AG09309 (cell line): ENCODE measurements around the gene NAV2.

Experiments used
- DNase-seq: peaks from one replicate; pipeline ENCODE4 v3.0.0-alpha.2; 2010; ENCODE audit warnings: low read depth
- H3K4me3 ChIP-seq: 2 replicates; pipeline ENCODE4 v1.5.1; 2011; ENCODE audit warnings: mild to moderate bottlenecking, low read depth, low read length, moderate library complexity; ENCODE audit not compliant: control insufficient read depth
- TF ChIP-seq, protein P1 (sequence below): IDR thresholded peaks from 2 replicates; pipeline ENCODE4 v1.5.1; 2011; ENCODE audit warnings: mild to moderate bottlenecking, low read depth, low read length, inconsistent platforms; ENCODE audit not compliant: insufficient read depth, control insufficient read depth; ENCODE audit errors: missing control alignments

The NAV2 gene

GRCh38 chr11:19975414-19975990 is 262.9 kb downstream of the NAV2 start:
- TF ChIP-seq, protein P1, sequence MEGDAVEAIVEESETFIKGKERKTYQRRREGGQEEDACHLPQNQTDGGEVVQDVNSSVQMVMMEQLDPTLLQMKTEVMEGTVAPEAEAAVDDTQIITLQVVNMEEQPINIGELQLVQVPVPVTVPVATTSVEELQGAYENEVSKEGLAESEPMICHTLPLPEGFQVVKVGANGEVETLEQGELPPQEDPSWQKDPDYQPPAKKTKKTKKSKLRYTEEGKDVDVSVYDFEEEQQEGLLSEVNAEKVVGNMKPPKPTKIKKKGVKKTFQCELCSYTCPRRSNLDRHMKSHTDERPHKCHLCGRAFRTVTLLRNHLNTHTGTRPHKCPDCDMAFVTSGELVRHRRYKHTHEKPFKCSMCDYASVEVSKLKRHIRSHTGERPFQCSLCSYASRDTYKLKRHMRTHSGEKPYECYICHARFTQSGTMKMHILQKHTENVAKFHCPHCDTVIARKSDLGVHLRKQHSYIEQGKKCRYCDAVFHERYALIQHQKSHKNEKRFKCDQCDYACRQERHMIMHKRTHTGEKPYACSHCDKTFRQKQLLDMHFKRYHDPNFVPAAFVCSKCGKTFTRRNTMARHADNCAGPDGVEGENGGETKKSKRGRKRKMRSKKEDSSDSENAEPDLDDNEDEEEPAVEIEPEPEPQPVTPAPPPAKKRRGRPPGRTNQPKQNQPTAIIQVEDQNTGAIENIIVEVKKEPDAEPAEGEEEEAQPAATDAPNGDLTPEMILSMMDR: no peak
- no peak for DNase-seq
- H3K4me3 ChIP-seq: no peak overlapping the region

DNA sequence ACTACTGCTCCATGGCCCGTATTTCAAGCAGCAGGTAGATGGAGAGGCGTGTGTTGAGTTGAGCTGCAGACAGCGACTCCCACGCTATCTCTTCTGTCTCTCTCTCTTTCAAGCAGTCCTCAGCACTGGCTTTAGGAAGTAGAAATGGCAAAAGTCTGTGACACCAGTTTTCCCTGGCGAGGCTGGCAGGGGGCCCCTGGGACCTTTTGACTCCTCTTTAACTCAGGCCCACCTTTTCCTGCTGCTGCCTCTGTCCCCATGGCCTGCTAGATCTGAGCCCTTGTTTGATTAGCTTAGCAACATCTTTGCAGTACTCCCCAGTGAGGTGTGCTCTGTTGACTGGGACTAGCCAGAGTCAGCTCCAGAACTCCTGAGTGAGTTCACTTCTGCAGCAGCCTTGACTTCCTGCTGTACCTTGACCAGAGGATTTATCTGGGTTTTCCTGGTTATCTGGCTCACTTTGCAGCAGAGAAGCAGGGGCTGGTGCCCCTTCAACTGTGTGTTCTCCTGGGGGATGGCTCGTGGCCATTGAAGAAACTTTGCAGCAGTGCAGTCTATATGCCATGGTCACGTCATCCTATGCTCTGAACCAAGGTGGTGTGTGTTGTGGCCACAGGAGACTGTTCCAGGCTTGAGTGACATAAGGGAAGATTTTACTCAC is 263.8 kb downstream of the NAV2 start:
- no peak overlapping the region for H3K4me3 ChIP-seq
- DNase-seq: no peak
- TF ChIP-seq, protein P1: no peak

GRCh38 chr11:19977941-19978340 is 265.3 kb downstream of the NAV2 start:
- TF ChIP-seq, protein P1: no peak
- H3K4me3 ChIP-seq: no peak overlapping the region
- DNase-seq: no peak

DNA sequence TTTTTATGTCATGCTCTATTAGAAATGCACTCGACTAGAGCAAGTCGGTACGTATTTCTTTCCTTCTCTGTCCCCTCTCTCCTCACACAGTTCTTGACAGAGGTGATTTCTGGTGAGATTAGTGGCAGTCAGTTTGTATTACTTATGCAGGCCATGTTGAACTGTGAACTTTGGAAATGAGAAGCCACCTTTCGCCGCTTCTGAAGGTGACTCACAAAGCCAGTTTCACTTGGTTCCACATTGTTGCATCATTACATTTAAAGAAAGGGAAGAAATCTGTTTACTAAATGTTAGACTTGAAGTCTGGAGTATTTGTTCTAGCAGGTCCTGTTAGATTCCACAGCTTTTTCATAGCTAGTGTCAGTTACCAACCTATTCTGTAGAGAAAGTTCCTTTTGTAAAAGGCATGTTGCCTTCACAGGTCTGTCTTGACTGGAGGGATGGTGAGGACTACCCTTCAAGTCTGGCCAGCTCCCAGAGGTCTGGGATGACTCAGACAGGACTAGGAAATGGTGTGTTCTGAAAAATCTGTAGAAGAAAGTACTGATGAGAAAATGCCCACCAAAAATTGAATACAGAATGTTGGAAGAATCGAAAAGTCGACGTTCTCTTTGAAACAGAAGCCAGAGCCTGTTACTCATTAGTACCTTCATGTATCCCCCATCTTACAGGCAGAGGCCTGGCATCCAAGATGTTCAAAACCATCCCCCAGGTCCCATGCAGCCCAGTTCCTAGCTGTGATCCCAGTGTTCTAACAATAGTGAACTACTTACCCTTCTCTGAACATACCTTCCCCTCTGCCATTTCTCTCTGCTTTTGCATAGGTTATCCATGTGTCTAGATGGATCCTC is 266.3 kb downstream of the NAV2 start:
- H3K4me3 ChIP-seq: no peak overlapping the region
- peak; percentile 64 for DNase-seq
- TF ChIP-seq, protein P1: no peak

DNA sequence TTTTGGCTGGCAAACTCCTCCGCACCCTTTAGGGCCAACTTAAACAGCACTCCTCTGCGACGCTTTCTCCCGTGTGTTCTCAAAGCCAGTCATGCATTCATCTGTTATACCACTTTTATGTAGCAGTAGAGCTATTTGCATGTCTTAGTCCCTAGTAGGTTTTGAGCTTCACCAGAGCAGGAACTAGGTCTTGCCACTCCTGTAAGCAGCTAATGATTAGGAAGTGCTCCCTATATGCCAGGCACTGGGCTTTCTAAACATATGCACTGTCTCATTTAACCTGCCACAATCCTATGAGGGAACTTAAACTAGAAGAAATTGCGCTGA is 266.8 kb downstream of the NAV2 start:
- TF ChIP-seq, protein P1: no peak
- no peak for DNase-seq
- H3K4me3 ChIP-seq: no peak overlapping the region

DNA sequence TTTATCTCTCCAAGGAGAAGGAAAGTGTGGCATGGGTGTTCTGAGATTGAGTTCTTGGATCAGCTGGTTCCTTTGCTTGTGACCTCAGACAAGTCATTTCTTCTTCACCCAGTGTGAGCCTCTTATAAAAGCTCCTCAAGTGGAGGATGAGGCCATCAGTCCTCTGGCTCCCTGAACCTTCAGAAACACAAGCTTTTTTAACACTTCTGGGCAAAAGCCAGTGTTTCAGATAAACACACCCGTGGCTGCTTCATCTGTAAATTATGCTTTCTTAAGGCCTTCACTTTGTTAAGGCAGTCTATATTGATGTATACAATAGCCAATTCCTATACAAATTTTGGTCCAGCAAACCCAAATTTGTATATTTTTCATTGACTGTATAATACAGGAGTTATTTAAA is 267.8 kb downstream of the NAV2 start:
- no peak for DNase-seq
- TF ChIP-seq, protein P1: no peak

More for the DNA sequence above, 267.8 kb downstream of the NAV2 start:
- no peak overlapping the region for H3K4me3 ChIP-seq
